CD4-positive, alpha-beta T cell (primary cell): ENCODE data around the gene ACACA. TPM values are rescaled to one million over a fixed set of nuclear protein-coding genes. Genes with fewer than 3 reads are reported as not detected.
"Not testable (repeated sequence)": the region's sequence is repeated elsewhere in the genome, so short reads cannot be mapped to it uniquely, and the experiment has no call there.

Source experiments
- ATAC-seq: fragments of 200-7000 bp; cut with Tn5 transposase; one replicate; pipeline ENCODE4 v1.10.0; 2022; ENCODE audit warnings: mild to moderate bottlenecking; ENCODE audit not compliant: poor library complexity
- CTCF ChIA-PET: fragments of 350-600 bp; sonication (Branson Sonifier 250); formaldehyde crosslinking; loops from one replicate; lab custom pipeline; 2021; ENCODE audit warnings: antibody characterized with exemption, inconsistent platforms; lab: Charles Lee
- POLR2A ChIA-PET: fragments of 350-600 bp; sonication (Branson Sonifier 250); formaldehyde crosslinking; loops from one replicate; lab custom pipeline; 2021; ENCODE audit warnings: antibody characterized with exemption, inconsistent platforms; lab: Charles Lee
- DNase-seq, 14 experiments: peaks; one replicate each; pipeline ENCODE4 v3.0.0-alpha.2; 2013 to 2020; ENCODE audit warnings: mixed read lengths in 2 of 14
- H3K27ac ChIP-seq, 2 donors: one replicate each; pipeline versions ENCODE4 v1.5.1 to v1.7.0; 2013; ENCODE audit warnings: low read length in 2 of 2, low read depth in 1 of 2, mild to moderate bottlenecking in 1 of 2
- H3K27me3 ChIP-seq, 2 experiments: 1 replicate in 1 of 2; 2 replicates in 1 of 2; pipeline versions ENCODE4 v1.6.1 to v1.7.0; 2013; ENCODE audit warnings: low read length in 2 of 2, control low read depth in 1 of 2, mild to moderate bottlenecking in 1 of 2, moderate library complexity in 1 of 2; ENCODE audit not compliant: insufficient read depth in 2 of 2, control insufficient read depth in 1 of 2
- H3K36me3 ChIP-seq: one replicate; pipeline ENCODE4 v1.6.1; 2013; ENCODE audit warnings: low read length, control low read depth; ENCODE audit not compliant: insufficient read depth
- H3K4me1 ChIP-seq: one replicate; pipeline ENCODE4 v1.6.1; 2013; ENCODE audit warnings: low read length, control low read depth; ENCODE audit not compliant: insufficient read depth
- H3K4me3 ChIP-seq: one replicate; pipeline ENCODE4 v1.5.1; 2013; ENCODE audit warnings: mild to moderate bottlenecking, low read length, moderate library complexity
- H3K9me3 ChIP-seq, 2 experiments: 1 replicate in 1 of 2; 2 replicates in 1 of 2; pipeline versions ENCODE4 v1.6.1 to v1.7.0; 2013; ENCODE audit warnings: low read length in 2 of 2, mild to moderate bottlenecking in 2 of 2, control low read depth in 1 of 2, moderate library complexity in 1 of 2; ENCODE audit not compliant: control insufficient read depth in 1 of 2, insufficient read depth in 1 of 2
- H3K27ac Mint-ChIP-seq: one replicate; pipeline ENCODE4 v1.8.0; 2020; ENCODE audit warnings: mixed read lengths
- H3K27me3 Mint-ChIP-seq: one replicate; pipeline ENCODE4 v1.8.0; 2021; ENCODE audit warnings: mixed read lengths
- H3K36me3 Mint-ChIP-seq: one replicate; pipeline ENCODE4 v1.8.0; 2021; ENCODE audit warnings: low read depth, mixed read lengths
- H3K4me1 Mint-ChIP-seq: one replicate; pipeline ENCODE4 v1.8.0; 2021; ENCODE audit warnings: low read depth, mixed read lengths
- H3K4me3 Mint-ChIP-seq: one replicate; pipeline ENCODE4 v1.8.0; 2020; ENCODE audit warnings: mild to moderate bottlenecking, mixed read lengths
- H3K9me3 Mint-ChIP-seq: one replicate; pipeline ENCODE4 v1.8.0; 2020; ENCODE audit warnings: mixed read lengths
- CTCF ChIP-seq: fragments of 200-600 bp; IDR thresholded peaks from one replicate; pipeline ENCODE4 v1.8.0; 2022; ENCODE audit warnings: antibody characterized with exemption, mild to moderate bottlenecking
- intact Hi-C, 2 experiments: fragments of 100-400 bp; cut with DNase I in 1 of 2; cut with micrococcal nuclease in 1 of 2; formaldehyde crosslinking; loops; one replicate each; pipeline versions ENCODE4 v1.15.1 to v1.9.0; 2023 to 2025; cut with DNase I, micrococcal nuclease
- total RNA-seq, 174 experiments: library from RNA in 2 of 174; stranded (reverse) in 2 of 174; gene quantifications; one replicate each; pipeline ENCODE4 v1.2.3 and lab custom pipeline; 2021 to 2026

The ACACA gene
- total RNA-seq, 2 experiments from 2014 or later, result 26.0 to 28.9 TPM

GRCh38 chr17:37144075-37144701, 262.4 kb downstream of the ACACA start:
- Mint-ChIP-seq H3K36me3 (peaks cover 28% of the 10 kb centered on the region), H3K27ac (no peak overlapping the region), H3K4me3 (no peak overlapping the region), H3K27me3 (no peaks in the 10 kb centered on the region), H3K9me3 (no peaks in the 10 kb centered on the region), H3K4me1 (peaks cover 6% of the 10 kb centered on the region)
- H3K9me3 ChIP-seq, result no peaks in the 10 kb centered on the region
- H3K27ac ChIP-seq, result no peak overlapping the region
- H3K4me1 ChIP-seq, result no peaks in the 10 kb centered on the region
- ChIA-PET CTCF (no interaction called here), POLR2A (no interaction called here)
- no peak for ATAC-seq
- DNase-seq, result no peak
- no peaks in the 10 kb centered on the region for H3K27me3 ChIP-seq
- H3K4me3 ChIP-seq, result no peak overlapping the region
- no peak for TF ChIP-seq CTCF
- H3K36me3 ChIP-seq, result peaks cover 6% of the 10 kb centered on the region
- intact Hi-C loops, result no loop called here

GRCh38 chr17:37143558-37143957, 263.1 kb downstream of the ACACA start:
- H3K27me3 Mint-ChIP-seq, intact Hi-C loops, H3K27ac Mint-ChIP-seq, DNase-seq, H3K27me3 ChIP-seq, ATAC-seq, POLR2A ChIA-PET, H3K9me3 Mint-ChIP-seq, CTCF ChIA-PET, H3K27ac ChIP-seq, H3K9me3 ChIP-seq, H3K36me3 ChIP-seq, H3K4me1 Mint-ChIP-seq, H3K4me1 ChIP-seq, H3K4me3 Mint-ChIP-seq, H3K4me3 ChIP-seq: not testable (repeated sequence)
- H3K36me3 Mint-ChIP-seq, result peaks cover 30% of the 10 kb centered on the region

GRCh38 chr17:37142294-37142896, 264.2 kb downstream of the ACACA start:
- Mint-ChIP-seq H3K27ac (no peak overlapping the region), H3K36me3 (peaks cover 30% of the 10 kb centered on the region), H3K4me3 (no peak overlapping the region), H3K9me3 (no peaks in the 10 kb centered on the region), H3K27me3 (no peaks in the 10 kb centered on the region), H3K4me1 (peaks cover 6% of the 10 kb centered on the region)
- Histone ChIP-seq H3K9me3 (no peaks in the 10 kb centered on the region), H3K27ac (no peak overlapping the region), H3K36me3 (peaks cover 6% of the 10 kb centered on the region), H3K4me1 (no peaks in the 10 kb centered on the region), H3K27me3 (no peaks in the 10 kb centered on the region), H3K4me3 (no peak overlapping the region)
- intact Hi-C loops, result no loop called here
- ChIA-PET CTCF (no interaction called here), POLR2A (no interaction called here)
- DNase-seq, result no peak
- TF ChIP-seq CTCF, result no peak
- ATAC-seq, result no peak
